HepG2 (cell line): ENCODE measurements around the gene SDR42E2. TPM values are rescaled to one million over a fixed set of nuclear protein-coding genes. Genes with fewer than 3 reads are reported as not detected.
A peak's percentile ranks its signal among the peaks of the same experiment; 100 is the strongest.

Experiments
- CEBPZ ChIP-seq: IDR thresholded peaks from 2 replicates; pipeline ENCODE4 v1.6.1; 2012; ENCODE audit warnings: low read length, improper control_type of control experiment
- ETS1 ChIP-seq: sonication (generic); formaldehyde crosslinking; IDR thresholded peaks from 2 replicates; pipeline ENCODE4 v1.4.0; 2020; ENCODE audit warnings: missing genetic modification reagents
- HOMEZ ChIP-seq: IDR thresholded peaks from 2 replicates; pipeline ENCODE4 v1.6.1; 2016; ENCODE audit warnings: low read depth
- HOXA7 ChIP-seq: sonication (generic); formaldehyde crosslinking; IDR thresholded peaks from 2 replicates; pipeline ENCODE4 v1.8.1; 2022; ENCODE audit warnings: mild to moderate bottlenecking, missing genetic modification reagents, moderate library complexity
- MAF1 ChIP-seq: sonication (generic); formaldehyde crosslinking; IDR thresholded peaks from 2 replicates; pipeline ENCODE4 v1.5.0; 2020; ENCODE audit warnings: missing genetic modification reagents, borderline replicate concordance
- POGZ ChIP-seq: sonication (generic); formaldehyde crosslinking; IDR thresholded peaks from 2 replicates; pipeline ENCODE4 v1.4.0; 2020; ENCODE audit warnings: mild to moderate bottlenecking, missing genetic modification reagents
- RBFOX2 ChIP-seq: fragments of 200-400 bp; formaldehyde crosslinking; IDR thresholded peaks from 2 replicates; pipeline ENCODE4 v1.6.1; 2017; ENCODE audit warnings: low read depth, mild to moderate bottlenecking, low read length
- SMARCE1 ChIP-seq: fragments of 450-650 bp; IDR thresholded peaks from 2 replicates; pipeline ENCODE4 v1.6.1; 2017; ENCODE audit warnings: borderline replicate concordance
- USF2 ChIP-seq, 2 experiments: sonication (generic) in 1 of 2; formaldehyde crosslinking in 1 of 2; IDR thresholded peaks; 2 replicates each; pipeline versions ENCODE4 v1.5.1 to v1.6.1; 2011 to 2020; ENCODE audit warnings: borderline replicate concordance in 1 of 2, low read depth in 1 of 2, low read length in 1 of 2, mild to moderate bottlenecking in 1 of 2, missing genetic modification reagents in 1 of 2, moderate library complexity in 1 of 2
- ZNF12 ChIP-seq: sonication (generic); formaldehyde crosslinking; IDR thresholded peaks from 2 replicates; pipeline ENCODE4 v1.5.0; 2020; ENCODE audit warnings: missing genetic modification reagents
- ZNF574 ChIP-seq: sonication (generic); formaldehyde crosslinking; IDR thresholded peaks from 2 replicates; pipeline ENCODE4 v1.4.0; 2020; ENCODE audit warnings: missing genetic modification reagents
- ZNF644 ChIP-seq: IDR thresholded peaks from 2 replicates; pipeline ENCODE4 v1.6.1; 2016; ENCODE audit warnings: low read depth
- ZUFSP ChIP-seq: sonication (generic); formaldehyde crosslinking; IDR thresholded peaks from 2 replicates; pipeline ENCODE4 v1.9.0; 2021; ENCODE audit warnings: missing genetic modification reagents, mild to moderate bottlenecking, borderline replicate concordance
- polyA plus RNA-seq, 8 experiments: library from polyadenylated mRNA; depleted of rRNA in 3 of 8; stranded (reverse) in 7 of 8; unstranded in 1 of 8; fragments of >200 nt; fragmentation: Illumina TruSeq in 4 of 8; extraction: Trizol in 4 of 8; gene quantifications; 2 replicates each; pipeline versions ENCODE4 v1.2.1 to v1.2.3, GENCODE V29; 2011 to 2016; ENCODE audit warnings: low read depth in 4 of 8, missing spikeins in 1 of 8, mixed read lengths in 1 of 8; ENCODE audit not compliant: insufficient read depth in 1 of 8
- total RNA-seq, 5 experiments: library from RNA; depleted of rRNA; stranded (reverse); fragments of >200 nt; fragmentation: Illumina TruSeq; extraction: Trizol; gene quantifications; 2 replicates each; pipeline ENCODE4 v1.2.3, GENCODE V29; 2016; ENCODE audit warnings: low read depth in 1 of 5

The SDR42E2 gene
- total and polyA plus RNA-seq, 2 of the 13 experiments (the other 11 are each of a cell fraction or from before 2014, with no cell fraction given), result 0.05 to 0.11 TPM

- TF ChIP-seq ETS1 (CRISPR knock-in tag) (no peak), RBFOX2 (peak; percentile 24; the same call in 1 of the 2 replicates), ZUFSP (no peak), ZNF644 (CRISPR knock-in tag) (peak; percentile 96), USF2 (IDR thresholded peaks at IDR 0.05; ENCODE audit: low read depth, low read length) (peak; percentile 89), USF2 (CRISPR knock-in tag; IDR thresholded peaks at IDR 0.05; ENCODE audit: borderline replicate concordance) (peak; percentile 94), SMARCE1 (no peak), MAF1 (CRISPR knock-in tag) (no peak), ZNF12 (CRISPR knock-in tag) (no peak; the same call in 1 of the 2 replicates), CEBPZ (no peak), HOMEZ (CRISPR knock-in tag) (peak; percentile 84), POGZ (CRISPR knock-in tag) (peak; percentile 58), ZNF574 (peak; percentile 90), HOXA7 (no peak)
Measured at GRCh38 chr16:22192261-22193062, 30.2 kb downstream of the SDR42E2 start (continued).
